SJCRH30 (cell line): ENCODE measurements around the gene ARHGEF37. TPM values are rescaled to one million over a fixed set of nuclear protein-coding genes. Genes with fewer than 3 reads are reported as not detected.

Source experiments
- DNase-seq, 2 experiments: peaks; one replicate each; pipeline ENCODE4 v3.0.0-alpha.2; 2015 to 2020
- H3K27ac ChIP-seq: fragments of 250-450 bp; sonication (Bioruptor Pico); 2 replicates; pipeline ENCODE4 v1.5.1; 2020; ENCODE audit warnings: mild to moderate bottlenecking, moderate library complexity
- H3K27me3 ChIP-seq: fragments of 250-450 bp; sonication (Bioruptor Pico); 2 replicates; pipeline ENCODE4 v1.5.1; 2020; ENCODE audit warnings: mild to moderate bottlenecking, moderate library complexity
- H3K36me3 ChIP-seq: fragments of 250-450 bp; sonication (Bioruptor Pico); 2 replicates; pipeline ENCODE4 v1.5.1; 2020; ENCODE audit warnings: mild to moderate bottlenecking, moderate library complexity
- H3K4me1 ChIP-seq: fragments of 250-450 bp; sonication (Bioruptor Pico); 2 replicates; pipeline ENCODE4 v1.5.1; 2020; ENCODE audit warnings: mild to moderate bottlenecking, moderate library complexity
- H3K4me3 ChIP-seq: fragments of 250-450 bp; sonication (Bioruptor Pico); 2 replicates; pipeline ENCODE4 v1.5.1; 2020; ENCODE audit warnings: mild to moderate bottlenecking, moderate library complexity
- H3K9me3 ChIP-seq: fragments of 250-450 bp; sonication (Bioruptor Pico); replicated peaks from 2 replicates; pipeline ENCODE4 v1.5.1; 2020; ENCODE audit warnings: mild to moderate bottlenecking, moderate library complexity
- total RNA-seq: library from RNA; depleted of rRNA; stranded (reverse); fragments of >200 nt; shearing (Covaris generic); gene quantifications from 2 replicates; pipeline ENCODE4 v1.2.3, GENCODE V29; 2014; rRNA removed

ARHGEF37 gene
- total RNA-seq, 1 experiment from 2014 or later = 0.38 TPM

GRCh38 chr5:149683964-149684363, 102.7 kb downstream of the ARHGEF37 start:
- Histone ChIP-seq H3K9me3 (no peaks in the 10 kb centered on the region), H3K36me3 (no peaks in the 10 kb centered on the region), H3K27me3 (peaks cover 4% of the 10 kb centered on the region), H3K4me1 (no peaks in the 10 kb centered on the region), H3K4me3 (no peak overlapping the region), H3K27ac (no peak overlapping the region)
- no peak for DNase-seq

- Histone ChIP-seq H3K36me3 (no peaks in the 10 kb centered on the region), H3K27ac (no peak overlapping the region), H3K4me1 (no peaks in the 10 kb centered on the region), H3K4me3 (no peak overlapping the region), H3K27me3 (peaks cover 6% of the 10 kb centered on the region), H3K9me3 (no peaks in the 10 kb centered on the region)
- DNase-seq = no peak
Measured at GRCh38 chr5:149684371-149684770, 103.1 kb downstream of the ARHGEF37 start.

Other genes with a start within 250 kb of the ARHGEF37 start
- 28.3 and 35.4 TPM in 2 replicates for gene GRPEL2, start 236.0 kb upstream of the ARHGEF37 start, total RNA-seq
- 2.6 and 3.9 TPM in 2 replicates for gene PCYOX1L, start 223.5 kb upstream of the ARHGEF37 start, total RNA-seq
- gene IL17B, start 202.2 kb upstream of the ARHGEF37 start, total RNA-seq = 1.5 and 3.3 TPM in 2 replicates
- 204 and 205 TPM in 2 replicates for gene CSNK1A1, start 30.1 kb upstream of the ARHGEF37 start, total RNA-seq
- 6.9 and 8.0 TPM in 2 replicates for gene PPARGC1B, start 148.8 kb downstream of the ARHGEF37 start, total RNA-seq